ENCODE measurements around the gene GRID1. TPM values are rescaled to one million over a fixed set of nuclear protein-coding genes. Genes with fewer than 3 reads are reported as not detected.

GRID1 gene
- total and polyA plus RNA-seq, 10 donors = 0.06 to 0.42 (median 0.15) TPM; not detected in 4

GRCh38 chr10:85764108-85764507, 602.5 kb downstream of the GRID1 start:
- no peak overlapping the region for H3K27ac ChIP-seq
- no peak overlapping the region for H3K4me3 ChIP-seq
- intact Hi-C loops (cut with DNase I; ENCODE audit: low total_unique reads) = no loop called here
- no peak for DNase-seq
- no peaks in the 10 kb centered on the region for H3K36me3 ChIP-seq
- H3K27me3 ChIP-seq (replicated peaks in 1 of 7) = no peaks in the 10 kb centered on the region
- WGBS, 5 donors = 63 to 74% (median 70%) methylated on average over 2 of the region's 2 CpGs
- peaks cover 0 to 5% (median 0%) of the 10 kb centered on the region in 6 donors for H3K4me1 ChIP-seq
- peaks cover 0 to 6% (median under 1%) of the 10 kb centered on the region in 8 donors for H3K9me3 ChIP-seq
- TF ChIP-seq POLR2AphosphoS5 (IDR thresholded peaks at IDR 0.05) = no peak

DNA sequence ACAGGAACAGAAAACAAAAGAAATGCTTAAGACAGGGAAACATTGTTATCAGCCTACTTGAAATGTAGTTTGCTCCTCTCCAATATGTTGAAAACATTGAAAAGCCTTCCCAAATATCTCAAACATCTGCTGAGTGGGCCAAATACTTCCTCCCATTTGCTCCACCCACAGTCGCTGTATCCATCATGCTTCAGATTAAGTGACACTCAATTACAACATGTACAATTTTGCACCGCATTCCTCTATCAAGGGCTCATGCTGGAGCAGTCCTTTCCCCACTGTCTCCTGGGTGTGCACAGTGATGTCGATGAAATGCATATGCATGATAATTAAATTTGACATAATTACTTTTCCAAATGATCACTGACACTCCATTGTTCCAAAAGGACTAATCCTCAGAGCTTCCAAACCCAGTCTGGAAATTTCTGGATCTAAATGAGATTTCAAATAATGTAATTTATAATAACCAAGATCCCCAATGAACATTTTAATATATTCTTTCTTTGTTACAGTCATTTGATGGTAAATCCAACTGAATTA, 604.6 kb downstream of the GRID1 start:
- TF ChIP-seq CTCF (IDR thresholded peaks at IDR 0.05 in 8 of 11, conservative IDR thresholded peaks at IDR 0.05 in 3 of 11) (no peak), POLR2AphosphoS5 (IDR thresholded peaks at IDR 0.05) (no peak), POLR2A (IDR thresholded peaks at IDR 0.05) (no peak)
- 65 to 75% (median 73%) methylated on average over 3 of the region's 3 CpGs for WGBS, 5 donors
- Histone ChIP-seq H3K36me3 (no peaks in the 10 kb centered on the region), H3K9me3 (no peaks in the 10 kb centered on the region), H3K27me3 (replicated peaks in 1 of 7) (no peaks in the 10 kb centered on the region), H3K27ac (no peak overlapping the region), H3K4me1 (peaks cover 0 to 5% (median 0%) of the 10 kb centered on the region in 6 donors), H3K4me3 (no peak overlapping the region)
- DNase-seq = no peak
- intact Hi-C loops (cut with DNase I; ENCODE audit: low total_unique reads) = no loop called here

DNA sequence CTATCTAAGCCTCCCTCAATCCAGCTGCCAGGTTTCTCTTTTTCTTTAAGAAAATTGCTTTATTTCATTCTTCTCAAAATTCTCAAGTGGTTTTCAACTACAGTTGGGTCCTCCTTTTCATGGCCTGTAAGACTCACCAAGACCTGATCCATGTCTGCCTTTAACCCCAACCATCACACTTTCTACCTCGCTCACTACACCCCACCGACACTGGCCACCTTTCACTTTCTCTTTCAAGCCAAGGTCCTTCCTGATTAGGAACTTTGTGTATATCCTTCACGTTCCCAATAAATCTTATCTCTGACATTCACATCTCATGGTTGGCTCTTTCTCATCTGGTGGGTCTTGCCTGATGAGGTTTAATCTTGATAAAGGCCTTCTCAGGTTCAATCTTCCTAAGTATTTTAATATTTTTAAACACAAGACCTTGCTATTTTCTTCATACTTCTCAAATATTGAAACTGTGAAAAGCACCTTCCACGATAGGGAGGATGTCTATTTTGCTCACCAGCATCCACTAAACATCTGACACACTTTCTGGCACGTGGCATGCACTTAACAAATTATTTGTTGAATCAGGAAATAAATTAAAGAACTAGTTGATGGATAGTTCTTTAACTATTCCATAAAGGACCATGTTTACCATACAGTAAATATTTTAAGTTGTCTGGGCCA, 624.8 kb downstream of the GRID1 start:
- Histone ChIP-seq H3K9me3 (no peaks in the 10 kb centered on the region), H3K27me3 (replicated peaks in 1 of 7) (no peaks in the 10 kb centered on the region), H3K4me1 (no peaks in the 10 kb centered on the region), H3K4me3 (peak overlapping the region in 3 of 8 donors; percentile 4 to 44 (median 21)), H3K27ac (peak overlapping the region in 1 of 8 donors; percentile 28), H3K36me3 (no peaks in the 10 kb centered on the region)
- 32 to 62% (median 41%) methylated on average over 5 of the region's 5 CpGs for WGBS, 5 donors
- no peak for DNase-seq
- no peak for TF ChIP-seq POLR2AphosphoS5 (IDR thresholded peaks at IDR 0.05)
- intact Hi-C loops (cut with DNase I; ENCODE audit: low total_unique reads) = no loop called here

DNA sequence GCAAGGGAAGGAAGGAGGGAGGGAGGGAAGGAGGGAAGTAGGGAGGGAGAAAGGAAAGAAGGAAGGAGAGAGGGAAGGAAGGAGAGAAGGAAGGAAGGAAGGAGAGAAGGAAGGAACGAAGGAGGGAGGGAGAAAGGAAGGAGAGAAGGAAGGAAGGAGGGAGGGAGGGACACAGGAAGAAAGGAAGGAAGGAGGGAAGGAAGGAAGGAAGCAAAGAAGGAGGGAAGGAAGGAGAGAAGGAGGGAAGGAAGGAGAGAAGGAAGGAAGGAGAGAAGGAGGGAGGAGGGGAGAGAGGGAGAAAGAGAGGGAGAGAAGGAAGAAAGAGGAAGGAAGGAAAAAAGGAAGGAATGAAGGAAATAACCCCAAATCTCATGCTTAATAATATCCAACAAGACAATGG, 630.6 kb downstream of the GRID1 start:
- no peaks in the 10 kb centered on the region for H3K36me3 ChIP-seq
- H3K4me1 ChIP-seq = no peaks in the 10 kb centered on the region
- no peaks in the 10 kb centered on the region for H3K27me3 ChIP-seq (replicated peaks in 1 of 7)
- H3K9me3 ChIP-seq = no peaks in the 10 kb centered on the region
- H3K4me3 ChIP-seq = no peak overlapping the region
- no peak overlapping the region for H3K27ac ChIP-seq
- TF ChIP-seq CTCF (IDR thresholded peaks at IDR 0.05 in 8 of 11, conservative IDR thresholded peaks at IDR 0.05 in 3 of 11) (peak in 1 of 11 experiments; percentile 11), POLR2A (IDR thresholded peaks at IDR 0.05) (no peak)
- 59 to 84% (median 63%) methylated on average over 1 of the region's 1 CpG for WGBS, 5 donors
- intact Hi-C loops (cut with DNase I; ENCODE audit: low total_unique reads) = no loop called here
- no peak for DNase-seq

- Histone ChIP-seq H3K27ac (no peak overlapping the region), H3K9me3 (no peaks in the 10 kb centered on the region), H3K27me3 (replicated peaks in 1 of 7) (no peaks in the 10 kb centered on the region), H3K4me1 (no peaks in the 10 kb centered on the region), H3K36me3 (no peaks in the 10 kb centered on the region), H3K4me3 (no peak overlapping the region)
- DNase-seq = no peak
- intact Hi-C loops (cut with DNase I; ENCODE audit: low total_unique reads) = no loop called here
- WGBS, 5 donors = 74 to 92% (median 85%) methylated on average over 7 of the region's 7 CpGs
- TF ChIP-seq POLR2A (IDR thresholded peaks at IDR 0.05) (no peak), POLR2AphosphoS5 (IDR thresholded peaks at IDR 0.05) (no peak), CTCF (IDR thresholded peaks at IDR 0.05 in 8 of 11, conservative IDR thresholded peaks at IDR 0.05 in 3 of 11) (no peak)
These were observed 631.8 kb downstream of the GRID1 start for GRCh38 chr10:85734791-85735190.
